Spleen (tissue), 7 donors: ENCODE data around the gene PSMA3.

ENCODE experiments used
- CTCF ChIP-seq, 11 experiments: fragments of 200-600 bp in 7 of 11; fragments of 450-650 bp in 4 of 11; sonication (generic) in 4 of 11; IDR thresholded peaks in 8 of 11; conservative IDR thresholded peaks in 3 of 11; 1 replicate in 7 of 11; 2 replicates in 4 of 11; pipeline versions ENCODE4 v1.4.0 to v1.8.0; 2016 to 2021; ENCODE audit warnings: antibody characterized with exemption in 11 of 11, inconsistent platforms in 4 of 11, mild to moderate bottlenecking in 1 of 11
- POLR2A ChIP-seq, 3 donors: fragments of 450-650 bp; IDR thresholded peaks; one replicate each; pipeline ENCODE4 v1.5.1; 2017; ENCODE audit warnings: antibody characterized with exemption in 3 of 3, mild to moderate bottlenecking in 1 of 3
- POLR2AphosphoS5 ChIP-seq, 3 donors: sonication (generic); formaldehyde crosslinking; IDR thresholded peaks; one replicate each; pipeline ENCODE4 v1.5.1; 2017; ENCODE audit warnings: antibody characterized with exemption in 3 of 3
- donor health status: DM: no; HTN: no; CAD: no; lungs with moderate emphysema.
- donor health status: DM: no; HTN: no; CAD: no.
- donor health status: DM: no; HTN: no; CAD: no.

DNA sequence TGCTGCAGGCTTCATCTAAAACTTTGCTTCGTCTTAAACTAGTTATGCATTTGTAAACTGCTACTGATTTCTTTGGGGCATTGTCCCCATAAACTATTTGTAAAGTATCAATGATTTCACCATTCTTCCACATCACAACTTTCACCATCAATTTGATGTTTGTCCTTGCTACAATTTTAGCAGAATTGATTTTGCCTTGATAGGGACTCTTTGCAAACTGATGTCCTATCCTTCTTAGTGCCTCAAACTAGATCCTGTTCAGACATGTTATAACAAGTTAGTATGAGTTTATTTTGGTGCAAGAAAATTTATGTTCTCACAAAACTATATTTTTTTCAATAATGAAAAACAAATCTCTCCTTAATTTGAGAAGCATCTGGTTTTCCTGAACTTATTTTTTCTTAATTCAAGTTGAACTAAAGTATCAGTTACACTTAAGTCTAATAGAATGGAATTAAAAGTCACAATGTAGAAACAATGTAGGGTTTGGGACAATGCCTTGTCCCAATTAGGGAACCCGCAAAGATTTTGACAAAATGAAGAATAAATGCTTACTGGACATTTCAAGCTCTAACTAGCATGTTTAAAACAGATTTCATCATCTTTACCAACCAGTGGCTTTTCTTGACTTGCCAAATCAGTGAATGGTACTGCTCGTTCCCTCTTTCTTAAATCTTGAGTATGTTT lies 43.6 kb downstream of the PSMA3 start:
- TF ChIP-seq CTCF (IDR thresholded peaks at IDR 0.05 in 8 of 11, conservative IDR thresholded peaks at IDR 0.05 in 3 of 11), result no peak
- TF ChIP-seq POLR2AphosphoS5 (IDR thresholded peaks at IDR 0.05), result no peak
- TF ChIP-seq POLR2A (IDR thresholded peaks at IDR 0.05), result no peak
